HG02840 (cell line): ENCODE measurements around the gene GPR27.

Experiments used
- ATAC-seq: cut with Tn5 transposase; IDR thresholded peaks from one replicate; pipeline ENCODE4 v1.9.1; 2021; ENCODE audit warnings: mild to moderate bottlenecking, moderate library complexity, moderate number of reproducible peaks; ENCODE audit not compliant: unreplicated experiment, low FRiP score

Gene GPR27

DNA sequence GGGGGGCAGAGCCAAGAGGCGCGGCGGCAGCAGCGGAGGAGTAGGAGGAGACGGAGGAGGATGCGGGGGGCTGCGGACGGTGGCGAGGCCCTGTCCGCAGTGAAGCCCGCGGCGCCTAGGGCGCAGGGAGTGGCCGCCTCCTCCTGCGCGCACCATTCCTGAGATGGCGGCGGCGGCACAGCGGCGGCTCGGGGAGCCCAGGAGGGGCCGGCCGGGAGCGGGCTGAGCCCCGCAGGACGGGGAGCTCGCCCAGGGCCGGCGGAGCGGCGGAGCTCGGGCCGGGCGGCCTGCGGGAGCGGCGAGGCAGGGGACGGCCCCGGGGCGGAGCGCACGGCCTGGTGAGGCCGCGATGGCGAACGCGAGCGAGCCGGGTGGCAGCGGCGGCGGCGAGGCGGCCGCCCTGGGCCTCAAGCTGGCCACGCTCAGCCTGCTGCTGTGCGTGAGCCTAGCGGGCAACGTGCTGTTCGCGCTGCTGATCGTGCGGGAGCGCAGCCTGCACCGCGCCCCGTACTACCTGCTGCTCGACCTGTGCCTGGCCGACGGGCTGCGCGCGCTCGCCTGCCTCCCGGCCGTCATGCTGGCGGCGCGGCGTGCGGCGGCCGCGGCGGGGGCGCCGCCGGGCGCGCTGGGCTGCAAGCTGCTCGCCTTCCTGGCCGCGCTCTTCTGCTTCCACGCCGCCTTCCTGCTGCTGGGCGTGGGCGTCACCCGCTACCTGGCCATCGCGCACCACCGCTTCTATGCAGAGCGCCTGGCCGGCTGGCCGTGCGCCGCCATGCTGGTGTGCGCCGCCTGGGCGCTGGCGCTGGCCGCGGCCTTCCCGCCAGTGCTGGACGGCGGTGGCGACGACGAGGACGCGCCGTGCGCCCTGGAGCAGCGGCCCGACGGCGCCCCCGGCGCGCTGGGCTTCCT is at the start of gene GPR27:
GPR27 (plus strand) TSS at position 155 of the 909 bp plus-strand sequence; CDS start at position 350, 195 bp downstream.
- ATAC-seq = no peak

GRCh38 chr3:71704915-71705314 is 48.7 kb upstream of the GPR27 start:
- no peak for ATAC-seq

- ATAC-seq = no peak
Observed at GRCh38 chr3:71705681-71706080, 48.0 kb upstream of the GPR27 start.

DNA sequence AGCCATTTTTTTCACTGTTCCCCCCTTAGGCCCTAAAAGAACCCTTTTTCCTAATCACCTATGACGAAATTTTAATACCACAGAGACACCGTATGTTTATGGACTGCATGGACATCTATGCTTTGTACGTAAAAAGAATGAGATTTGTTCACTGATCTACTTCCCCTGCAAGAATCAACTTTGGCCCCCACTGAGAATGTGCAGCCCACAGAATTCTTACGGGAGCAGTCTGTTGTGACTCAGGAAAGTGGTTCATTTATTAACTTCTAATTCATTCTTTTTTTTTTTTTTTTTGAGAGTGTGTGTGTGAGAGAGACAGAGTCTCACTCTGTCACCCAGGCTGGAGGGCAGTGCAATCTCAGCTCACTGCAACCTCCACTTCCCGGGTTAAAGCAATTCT is 46.1 kb upstream of the GPR27 start:
- ATAC-seq = no peak

DNA sequence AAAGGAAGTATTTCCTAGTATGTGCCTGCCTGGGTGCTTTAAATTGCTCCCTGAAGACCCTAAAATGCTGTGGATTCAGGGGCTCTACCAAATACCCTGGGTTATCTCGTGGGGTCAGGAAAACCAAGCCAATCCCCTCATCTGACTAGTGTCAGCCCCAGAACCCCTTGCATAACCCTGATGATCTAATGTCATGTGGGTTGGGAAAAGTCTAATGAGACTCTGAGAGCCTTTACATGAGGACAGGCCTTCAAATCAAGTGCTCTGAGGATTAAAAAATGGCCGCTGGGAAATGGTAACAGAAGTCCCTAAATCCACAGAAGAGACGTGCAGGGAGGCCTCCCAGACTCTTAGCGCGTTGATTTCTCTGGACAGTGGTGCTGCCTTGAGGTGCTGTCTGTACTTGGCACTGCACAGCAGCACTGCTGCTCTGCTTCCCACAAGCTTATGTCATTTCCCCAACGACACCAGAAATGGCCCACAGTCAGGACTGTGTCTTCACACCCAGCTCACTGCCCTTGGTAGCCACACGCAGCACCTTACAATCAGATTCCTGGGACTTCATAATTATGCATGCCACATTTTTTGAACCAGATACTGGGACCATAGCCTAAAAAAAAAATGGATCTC is 45.1 kb upstream of the GPR27 start:
- ATAC-seq = no peak

- ATAC-seq = no peak
Observed at GRCh38 chr3:71709908-71710511, 43.6 kb upstream of the GPR27 start.

DNA sequence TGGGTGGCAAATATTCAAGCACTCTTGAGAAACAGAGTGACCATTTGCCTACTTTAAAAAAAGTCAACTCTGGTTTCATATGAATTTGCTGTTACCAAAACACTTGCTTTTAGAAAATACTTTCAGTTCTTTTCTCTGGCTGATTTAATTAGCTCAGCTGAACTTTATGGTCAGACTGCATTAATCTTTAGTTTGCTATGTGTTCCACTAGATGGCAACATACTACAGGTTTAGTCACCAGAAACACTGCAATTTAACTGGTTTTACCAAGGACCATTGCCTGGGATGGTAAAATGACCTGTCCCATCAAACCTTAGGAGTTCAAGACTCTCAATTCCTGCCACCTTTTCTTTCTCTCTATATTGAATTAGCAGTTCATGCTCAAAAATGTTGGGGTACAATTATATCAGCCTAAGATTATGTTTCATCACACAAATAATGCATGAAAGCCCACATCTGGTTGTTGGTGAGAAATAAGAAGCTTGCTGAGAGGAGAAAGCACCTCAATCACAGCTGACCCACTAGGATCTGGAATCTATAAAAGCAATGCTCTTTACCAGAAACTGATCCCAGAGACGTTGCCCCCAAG is 42.7 kb upstream of the GPR27 start:
- ATAC-seq = peak; percentile 56

- no peak for ATAC-seq
Observed at GRCh38 chr3:71713041-71713440, 40.6 kb upstream of the GPR27 start.

DNA sequence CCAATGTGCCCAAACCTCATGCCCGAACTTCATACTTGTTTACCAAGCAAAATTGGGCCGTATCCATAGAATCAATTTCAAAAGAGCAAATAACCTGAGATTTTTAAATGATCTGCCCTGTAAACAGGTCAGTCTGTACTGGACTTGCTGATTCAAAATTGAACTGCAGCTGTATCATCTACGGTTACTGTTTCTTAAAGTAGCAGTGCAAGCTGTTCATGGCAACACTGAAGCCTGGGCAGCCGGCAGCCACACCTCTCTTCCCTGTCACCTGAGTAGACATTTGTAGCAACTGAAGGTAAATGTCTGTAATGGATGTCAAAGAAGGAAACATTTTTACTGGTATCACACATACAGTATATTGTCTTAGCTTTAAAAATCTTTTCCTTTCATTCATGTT is 39.1 kb upstream of the GPR27 start:
- no peak for ATAC-seq

DNA sequence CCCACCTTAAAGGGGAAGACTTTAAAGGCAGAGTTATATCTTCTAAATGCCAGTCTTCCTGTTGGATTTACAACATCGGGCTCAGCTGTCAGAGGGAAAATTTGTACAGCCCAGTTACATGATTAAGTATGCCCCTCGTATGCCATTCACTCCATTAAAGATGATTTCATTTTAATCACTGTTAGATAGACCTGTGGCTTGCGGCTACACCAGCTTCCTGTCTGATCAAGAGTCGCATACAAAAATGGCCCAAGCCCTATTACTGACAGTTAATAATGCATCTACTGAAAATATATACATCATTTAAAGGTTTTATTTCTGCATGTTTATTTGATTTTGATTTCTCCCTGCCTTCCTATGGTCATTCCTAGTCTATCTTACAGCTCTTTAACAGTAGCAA is 35.6 kb upstream of the GPR27 start:
- ATAC-seq = no peak

- no peak for ATAC-seq
Observed at GRCh38 chr3:71721002-71721401, 32.7 kb upstream of the GPR27 start.

DNA sequence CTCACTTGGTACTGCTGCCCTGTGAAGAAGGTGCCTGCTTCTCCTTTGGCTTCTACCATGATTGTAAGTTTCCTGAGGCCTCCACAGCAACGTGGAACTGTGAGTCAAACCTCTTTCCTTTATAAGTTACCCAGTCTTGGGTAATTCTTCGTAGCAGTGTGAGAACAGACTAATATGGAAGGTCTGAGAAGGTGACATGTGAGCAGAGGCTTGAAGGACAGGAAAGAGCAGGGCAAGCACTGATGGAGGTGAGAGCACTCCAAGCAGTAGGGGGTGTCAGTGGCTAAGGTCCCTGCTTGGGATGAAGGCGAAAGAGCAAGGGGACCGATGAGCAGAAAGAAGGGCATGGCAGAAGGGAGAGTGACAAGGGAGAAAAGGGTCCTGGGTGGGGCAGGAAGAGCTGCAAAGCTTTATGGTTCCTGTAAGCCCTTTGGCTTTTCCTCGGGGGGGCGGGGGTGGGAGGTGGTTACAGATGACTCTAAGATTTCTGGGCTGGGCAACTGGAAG is 32.0 kb upstream of the GPR27 start:
- ATAC-seq = no peak

DNA sequence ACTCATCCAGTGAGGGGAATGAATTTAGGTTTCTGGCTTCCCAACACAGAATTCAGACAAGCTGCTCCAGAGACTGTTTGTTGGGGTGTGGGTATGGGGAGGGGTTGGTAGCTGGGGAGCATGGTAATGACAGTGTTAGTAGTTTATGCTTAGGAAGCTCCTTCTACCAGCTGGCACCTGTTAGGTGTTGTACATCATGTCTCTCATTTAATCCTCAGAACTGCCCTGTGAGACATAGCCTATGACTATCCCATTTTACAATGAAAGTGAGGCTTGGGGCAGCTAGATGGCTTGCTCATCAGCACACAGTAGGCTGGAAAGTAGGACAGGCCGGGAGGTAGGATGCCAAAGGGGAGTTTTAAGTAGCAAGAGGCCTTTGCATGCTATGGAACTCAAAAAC is 31.0 kb upstream of the GPR27 start:
- ATAC-seq = no peak

DNA sequence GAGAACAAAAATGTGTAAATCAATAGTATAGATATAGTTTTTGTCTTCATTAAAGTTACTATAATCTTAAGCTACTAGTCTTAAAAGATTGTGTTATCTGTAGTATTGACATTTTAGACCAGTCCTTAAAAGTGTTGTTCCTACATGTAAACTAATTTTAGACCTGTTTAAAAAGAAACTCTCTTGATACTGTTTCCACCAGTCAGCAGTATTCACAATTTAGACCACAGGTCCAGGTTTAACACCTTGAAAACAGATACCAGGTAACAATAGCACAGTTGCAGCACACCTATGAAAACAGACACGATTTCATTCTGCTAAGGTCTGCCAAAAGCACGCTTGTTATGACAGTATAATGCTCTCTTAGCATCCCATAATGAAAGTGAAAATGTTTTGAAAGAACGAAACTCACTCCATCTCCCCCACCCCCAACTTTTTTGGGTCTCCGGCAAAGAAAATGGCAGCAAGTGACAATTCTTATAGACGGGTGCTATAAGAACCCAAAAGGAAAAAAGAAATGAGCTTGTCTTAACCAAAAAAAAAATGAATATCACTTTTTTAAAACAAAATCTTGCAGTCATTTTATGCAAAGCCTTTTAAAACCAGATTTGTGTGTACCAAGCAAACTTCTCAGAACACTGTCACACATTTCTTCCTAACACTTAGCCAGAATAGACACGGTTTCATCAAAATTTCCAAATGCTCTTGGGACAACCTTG is 30.0 kb upstream of the GPR27 start:
- no peak for ATAC-seq

DNA sequence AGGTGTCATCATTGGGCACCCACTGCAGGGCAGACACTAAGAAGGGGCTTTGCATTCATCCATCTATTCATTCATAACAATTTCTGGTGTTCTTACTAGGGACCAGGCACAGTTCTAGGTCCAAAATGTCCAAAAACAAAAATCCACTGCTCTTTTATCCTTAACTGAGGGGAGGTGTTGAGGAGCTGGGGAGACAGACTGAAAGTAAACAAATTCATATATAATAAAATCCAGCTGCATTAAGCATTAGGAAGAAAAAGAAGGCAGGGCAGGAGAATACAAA is 29.5 kb upstream of the GPR27 start:
- no peak for ATAC-seq

GRCh38 chr3:71724584-71725270 is 28.9 kb upstream of the GPR27 start:
- ATAC-seq = no peak

- no peak for ATAC-seq
Observed at GRCh38 chr3:71725271-71725991, 28.2 kb upstream of the GPR27 start, which contains the start of gene EIF4E3. TSS of gene EIF4E3 (minus strand) at chr3:71725402. CDS start at chr3:71725367, 35 bp downstream.

DNA sequence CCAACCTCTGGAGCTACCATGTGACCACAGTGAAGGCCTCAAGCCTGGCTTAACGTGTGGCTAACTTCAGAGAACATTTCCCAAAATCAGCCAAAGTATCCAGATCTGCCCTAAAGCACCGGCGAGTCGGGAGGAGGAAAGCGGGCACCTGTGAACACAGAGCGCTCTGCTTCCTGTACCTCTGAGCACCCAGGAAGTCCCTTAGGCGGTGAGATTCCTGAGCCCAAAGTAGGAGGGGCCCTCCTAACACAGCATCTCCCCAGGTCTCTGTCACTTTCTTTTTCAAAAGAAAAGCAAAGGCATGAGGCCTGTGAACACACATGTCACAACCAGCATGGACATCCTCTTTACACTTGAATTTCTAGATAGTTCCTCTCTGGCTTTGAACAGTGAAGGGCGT is 27.5 kb upstream of the GPR27 start:
- no peak for ATAC-seq

GRCh38 chr3:71728632-71729342 is 24.9 kb upstream of the GPR27 start:
- ATAC-seq = no peak
